ENCODE results near the gene ADCY9. TPM values are rescaled to one million over a fixed set of nuclear protein-coding genes. Genes with fewer than 3 reads are reported as not detected.

The ADCY9 gene
- 6.7 to 8.7 TPM (median 7.9 TPM) in 5 replicates for total RNA-seq (2022; extraction: Qiagen RNA extraction; ENCODE audit: low read depth)

GRCh38 chr16:4116325-4117249 is at the start of gene ADCY9:
Gene ADCY9 (minus strand): TSS chr16:4116442. CDS start chr16:4115442, 1,000 bp downstream.

Other genes starting within 250 kb of the ADCY9 start
- gene CREBBP, start 235.7 kb downstream of the ADCY9 start, total RNA-seq (2022; extraction: Qiagen RNA extraction; ENCODE audit: low read depth): 17.4 to 20.7 TPM (median 18.4 TPM) in 5 replicates
- 0.01 to 0.05 TPM (median 0.03 TPM) in 3 of 5 replicates, not detected in the others for gene SRL, start 125.6 kb upstream of the ADCY9 start, total RNA-seq (2022; extraction: Qiagen RNA extraction; ENCODE audit: low read depth)
- 18.6 to 21.5 TPM (median 19.4 TPM) in 5 replicates for gene TFAP4, start 156.6 kb upstream of the ADCY9 start, total RNA-seq (2022; extraction: Qiagen RNA extraction; ENCODE audit: low read depth)
- 23.8 to 32.9 TPM (median 31.4 TPM) in 5 replicates for gene GLIS2, start 199.6 kb upstream of the ADCY9 start, total RNA-seq (2022; extraction: Qiagen RNA extraction; ENCODE audit: low read depth)
- 59.2 to 75.6 TPM (median 73.7 TPM) in 5 replicates for gene PAM16, start 234.9 kb upstream of the ADCY9 start, total RNA-seq (2022; extraction: Qiagen RNA extraction; ENCODE audit: low read depth)